GM12874 (cell line): ENCODE measurements around the gene DAB1.

Experiments
- TF ChIP-seq, protein P1 (sequence below): IDR thresholded peaks from 2 replicates; pipeline ENCODE4 v1.5.1; 2011; ENCODE audit warnings: low read depth, mild to moderate bottlenecking, control low read depth, low read length, moderate library complexity; ENCODE audit not compliant: insufficient read depth

DAB1 gene

DNA sequence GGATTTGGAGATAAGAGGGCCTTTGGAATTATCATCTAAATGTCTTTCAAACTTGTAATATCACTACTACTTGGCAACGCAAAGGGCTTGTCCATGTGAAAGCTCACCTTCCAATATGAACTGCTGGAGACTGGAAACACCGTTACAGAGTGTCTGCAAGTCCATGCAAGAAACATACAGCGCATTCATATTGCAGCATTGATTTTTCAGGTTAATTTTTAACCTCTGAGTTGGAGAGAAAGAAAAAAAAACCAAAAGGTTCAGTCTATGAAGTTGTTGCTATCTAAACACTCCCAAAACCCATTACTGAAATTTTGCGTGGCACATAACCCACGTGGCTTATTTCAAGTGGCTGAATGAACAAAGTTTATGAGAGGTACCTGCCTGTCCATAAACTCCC, 23.8 kb downstream of the DAB1 start:
- TF ChIP-seq, protein P1, sequence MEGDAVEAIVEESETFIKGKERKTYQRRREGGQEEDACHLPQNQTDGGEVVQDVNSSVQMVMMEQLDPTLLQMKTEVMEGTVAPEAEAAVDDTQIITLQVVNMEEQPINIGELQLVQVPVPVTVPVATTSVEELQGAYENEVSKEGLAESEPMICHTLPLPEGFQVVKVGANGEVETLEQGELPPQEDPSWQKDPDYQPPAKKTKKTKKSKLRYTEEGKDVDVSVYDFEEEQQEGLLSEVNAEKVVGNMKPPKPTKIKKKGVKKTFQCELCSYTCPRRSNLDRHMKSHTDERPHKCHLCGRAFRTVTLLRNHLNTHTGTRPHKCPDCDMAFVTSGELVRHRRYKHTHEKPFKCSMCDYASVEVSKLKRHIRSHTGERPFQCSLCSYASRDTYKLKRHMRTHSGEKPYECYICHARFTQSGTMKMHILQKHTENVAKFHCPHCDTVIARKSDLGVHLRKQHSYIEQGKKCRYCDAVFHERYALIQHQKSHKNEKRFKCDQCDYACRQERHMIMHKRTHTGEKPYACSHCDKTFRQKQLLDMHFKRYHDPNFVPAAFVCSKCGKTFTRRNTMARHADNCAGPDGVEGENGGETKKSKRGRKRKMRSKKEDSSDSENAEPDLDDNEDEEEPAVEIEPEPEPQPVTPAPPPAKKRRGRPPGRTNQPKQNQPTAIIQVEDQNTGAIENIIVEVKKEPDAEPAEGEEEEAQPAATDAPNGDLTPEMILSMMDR = no peak

DNA sequence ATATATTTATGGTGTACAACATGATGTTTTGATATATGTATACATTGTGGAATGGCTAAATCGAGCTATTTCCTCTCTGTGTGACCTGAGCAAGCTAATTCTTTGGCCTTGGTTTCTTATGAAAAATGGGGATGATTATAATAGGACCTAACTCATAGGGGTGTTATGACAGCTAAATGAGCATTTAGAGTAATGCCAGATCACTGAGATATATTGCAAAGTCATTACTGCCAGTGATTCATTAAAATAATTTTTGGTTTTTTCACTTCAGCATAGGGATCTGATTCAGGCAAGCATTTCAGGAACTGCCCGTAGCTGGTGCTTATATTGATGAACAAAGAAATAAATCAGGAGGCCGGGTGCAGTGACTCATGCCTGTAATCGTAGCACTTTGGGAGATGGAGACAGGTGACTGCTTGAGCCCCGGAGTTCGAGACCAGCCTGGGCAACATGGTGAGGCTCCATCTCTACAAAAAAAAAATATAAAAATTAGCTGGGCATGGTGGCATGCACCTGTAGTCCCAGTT, 30.7 kb downstream of the DAB1 start:
- TF ChIP-seq, protein P1 = no peak

DNA sequence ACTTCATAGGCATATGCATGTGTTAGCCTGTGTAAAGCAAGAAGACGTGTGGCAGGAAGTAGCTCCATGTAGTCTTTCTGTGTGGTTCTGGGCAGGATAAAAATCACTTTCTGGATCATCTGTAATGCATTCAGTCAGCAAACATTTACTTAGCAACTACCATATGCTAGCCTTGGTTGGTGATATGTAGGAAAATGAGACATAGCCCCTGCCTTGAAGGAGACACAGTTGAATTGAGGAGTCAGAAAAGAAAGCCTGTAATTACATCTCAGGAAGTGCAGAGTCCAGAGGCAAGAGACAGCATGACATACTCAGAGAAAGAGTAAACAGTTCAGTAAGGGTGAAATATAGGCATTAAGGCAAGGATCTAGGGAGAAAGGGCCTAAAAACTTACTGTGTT, 38.5 kb downstream of the DAB1 start:
- TF ChIP-seq, protein P1 = no peak

DNA sequence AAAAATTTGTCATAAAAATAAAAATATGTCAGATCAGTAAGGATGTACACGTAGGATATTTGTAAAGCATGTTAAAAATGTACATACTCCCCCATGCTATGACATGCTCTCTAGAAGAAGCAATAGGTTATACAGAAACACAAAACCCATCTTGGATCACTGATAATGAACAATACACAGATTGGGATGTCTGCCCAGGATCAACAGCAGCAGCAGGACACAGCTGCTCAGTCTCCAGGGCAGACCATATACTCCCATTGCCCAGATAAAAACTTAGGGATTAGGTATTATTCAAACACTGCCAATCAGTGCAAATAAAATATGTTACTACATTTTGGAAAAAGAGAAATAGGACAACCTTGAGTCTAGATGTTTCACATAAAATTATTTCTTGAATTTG, 39.0 kb downstream of the DAB1 start:
- TF ChIP-seq, protein P1 = no peak

DNA sequence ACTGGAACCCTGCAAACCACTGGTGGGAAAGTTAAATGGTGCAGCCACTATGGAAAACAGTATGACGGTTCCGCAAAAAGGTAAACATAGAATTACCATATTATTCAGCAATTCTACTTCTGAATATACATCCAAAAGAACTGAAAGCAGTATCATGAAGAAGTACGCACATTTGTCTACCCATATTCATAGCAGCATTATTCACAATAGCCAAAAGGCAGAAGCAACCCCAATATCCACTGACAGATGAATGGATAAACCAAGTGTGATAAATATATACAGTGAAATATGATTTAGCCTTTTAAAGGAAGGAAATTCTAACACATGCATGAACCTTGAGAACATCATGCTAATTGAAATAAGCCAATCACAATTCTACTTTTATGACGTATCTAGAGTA, 39.6 kb downstream of the DAB1 start:
- TF ChIP-seq, protein P1 = no peak

DNA sequence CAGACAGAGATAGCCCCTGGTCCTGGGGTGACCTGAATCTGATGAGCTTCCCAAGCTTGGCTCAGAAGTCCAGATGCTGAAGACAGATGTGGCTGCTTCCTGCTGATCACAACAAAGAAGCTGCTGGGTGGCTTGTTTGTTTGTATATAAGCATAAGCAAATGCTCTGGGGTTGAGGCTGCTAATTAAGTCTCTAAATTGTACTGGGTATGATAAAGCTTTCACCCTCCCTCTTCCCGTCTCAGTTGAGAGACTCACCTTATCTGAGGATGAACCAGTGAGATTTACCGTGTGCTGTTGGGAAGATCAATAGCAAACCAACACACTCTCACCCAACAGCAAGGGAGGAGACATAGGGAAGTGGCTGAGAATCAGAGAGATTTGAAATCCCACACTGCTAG, 42.0 kb downstream of the DAB1 start:
- TF ChIP-seq, protein P1 = no peak

DNA sequence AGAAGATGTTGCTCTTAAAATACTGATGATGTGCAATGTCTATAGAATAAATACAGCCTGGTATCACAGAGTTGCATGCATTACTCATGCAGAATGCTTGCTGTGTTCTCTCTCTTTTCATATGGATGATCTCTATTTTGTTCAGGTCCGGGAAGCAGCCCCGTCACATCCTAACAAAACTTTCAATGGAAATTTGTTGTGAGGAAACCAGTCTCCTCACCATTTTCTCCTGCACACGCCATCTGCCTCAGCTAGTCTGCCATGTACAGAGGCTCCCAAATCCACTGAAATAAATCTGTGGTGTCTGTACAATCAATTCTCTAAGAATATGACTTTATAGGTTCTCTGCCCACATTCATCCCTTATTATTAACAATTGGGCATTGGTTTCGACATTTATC, 42.4 kb downstream of the DAB1 start:
- TF ChIP-seq, protein P1 = no peak
